Adrenal gland (tissue), 5 donors: ENCODE results near the gene ALDH18A1.

ENCODE experiments used
- POLR2A ChIP-seq, 2 donors: fragments of 450-650 bp; IDR thresholded peaks; one replicate each; pipeline ENCODE4 v1.6.1; 2017; ENCODE audit warnings: antibody characterized with exemption in 2 of 2, mild to moderate bottlenecking in 2 of 2, moderate library complexity in 1 of 2
- TF ChIP-seq, protein P1 (sequence below), 6 experiments: fragments of 450-650 bp in 4 of 6; fragments of 200-600 bp in 2 of 6; sonication (generic) in 1 of 6; IDR thresholded peaks; 1 replicate in 5 of 6; 2 replicates in 1 of 6; pipeline versions ENCODE4 v1.5.1 to v1.8.0; 2016 to 2021; ENCODE audit warnings: antibody characterized with exemption in 6 of 6, mild to moderate bottlenecking in 2 of 6, moderate library complexity in 1 of 6
- donor health status: DM: no; HTN: no; CAD: no.

DNA sequence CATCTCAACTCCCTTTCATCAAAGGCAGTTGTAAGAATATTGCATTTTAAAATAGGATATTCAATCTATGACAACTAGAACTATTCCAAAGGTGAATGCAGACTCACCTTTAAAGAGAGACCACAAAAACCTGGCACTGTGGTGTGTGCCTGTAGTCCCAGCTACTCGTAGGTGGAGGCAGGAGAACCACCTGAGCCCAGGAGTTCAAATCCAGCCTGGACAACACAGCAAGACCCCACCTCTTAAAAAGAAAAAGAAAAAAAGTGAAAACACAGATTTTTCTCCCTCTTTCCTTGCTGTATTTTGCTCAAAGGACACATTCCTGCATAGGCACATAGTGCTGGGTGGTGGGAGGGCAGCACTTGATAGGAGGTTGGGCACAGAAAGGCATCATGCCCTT lies 739 bp upstream of the ALDH18A1 start:
- TF ChIP-seq, protein P1, sequence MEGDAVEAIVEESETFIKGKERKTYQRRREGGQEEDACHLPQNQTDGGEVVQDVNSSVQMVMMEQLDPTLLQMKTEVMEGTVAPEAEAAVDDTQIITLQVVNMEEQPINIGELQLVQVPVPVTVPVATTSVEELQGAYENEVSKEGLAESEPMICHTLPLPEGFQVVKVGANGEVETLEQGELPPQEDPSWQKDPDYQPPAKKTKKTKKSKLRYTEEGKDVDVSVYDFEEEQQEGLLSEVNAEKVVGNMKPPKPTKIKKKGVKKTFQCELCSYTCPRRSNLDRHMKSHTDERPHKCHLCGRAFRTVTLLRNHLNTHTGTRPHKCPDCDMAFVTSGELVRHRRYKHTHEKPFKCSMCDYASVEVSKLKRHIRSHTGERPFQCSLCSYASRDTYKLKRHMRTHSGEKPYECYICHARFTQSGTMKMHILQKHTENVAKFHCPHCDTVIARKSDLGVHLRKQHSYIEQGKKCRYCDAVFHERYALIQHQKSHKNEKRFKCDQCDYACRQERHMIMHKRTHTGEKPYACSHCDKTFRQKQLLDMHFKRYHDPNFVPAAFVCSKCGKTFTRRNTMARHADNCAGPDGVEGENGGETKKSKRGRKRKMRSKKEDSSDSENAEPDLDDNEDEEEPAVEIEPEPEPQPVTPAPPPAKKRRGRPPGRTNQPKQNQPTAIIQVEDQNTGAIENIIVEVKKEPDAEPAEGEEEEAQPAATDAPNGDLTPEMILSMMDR (IDR thresholded peaks at IDR 0.05): no peak
- TF ChIP-seq POLR2A (IDR thresholded peaks at IDR 0.05): no peak
